Measurements from ENCODE around the gene MPZL1. TPM values are rescaled to one million over a fixed set of nuclear protein-coding genes. Genes with fewer than 3 reads are reported as not detected.

The MPZL1 gene
- total RNA-seq, 4 donors from 2014 or later, result 44.5 to 72.6 (median 53.7) TPM

DNA sequence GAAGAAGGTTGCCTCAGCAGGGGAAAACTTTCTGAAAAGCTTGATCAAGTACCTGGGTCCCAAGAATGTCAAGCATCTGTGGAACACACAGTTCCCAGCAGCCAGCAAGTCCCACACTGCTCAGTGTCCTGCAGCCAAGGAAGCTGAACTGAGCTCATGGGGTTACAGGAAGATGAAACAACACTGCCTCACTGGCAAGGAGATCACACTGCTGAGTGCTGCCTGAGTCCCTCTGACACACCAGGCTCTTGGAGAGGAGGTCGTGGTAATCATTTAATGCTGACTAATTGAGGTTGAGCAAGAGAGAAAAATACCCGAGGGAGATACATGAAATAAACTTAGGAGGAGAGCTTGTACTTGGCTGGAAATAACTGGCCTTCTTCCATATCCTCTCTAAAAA is 75.2 kb downstream of the MPZL1 start:
- no peak for TF ChIP-seq CTCF (IDR thresholded peaks at IDR 0.05; ENCODE audit: low read depth)

GRCh38 chr1:167798952-167799351 is 77.2 kb downstream of the MPZL1 start:
- TF ChIP-seq CTCF (IDR thresholded peaks at IDR 0.05; ENCODE audit: low read depth), result no peak

DNA sequence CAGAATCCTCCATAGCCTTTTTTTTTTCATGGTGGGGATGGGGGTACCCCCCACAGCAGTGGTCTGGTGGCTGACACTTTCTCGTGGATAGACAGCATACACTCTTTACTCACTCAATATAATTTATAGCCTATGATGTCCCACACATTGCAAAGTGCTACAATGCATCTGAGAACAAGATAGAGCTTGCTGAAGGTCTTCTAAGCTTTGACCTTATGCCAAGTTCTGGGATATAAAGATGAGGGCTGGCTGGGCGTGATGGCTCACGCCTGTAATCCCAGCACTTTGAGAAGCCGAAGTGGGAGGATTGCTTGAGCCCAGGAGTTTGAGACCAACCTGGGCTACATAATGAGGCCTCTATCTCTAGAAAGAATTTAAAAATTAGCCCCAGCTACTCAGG is 78.0 kb downstream of the MPZL1 start:
- no peak for TF ChIP-seq CTCF (IDR thresholded peaks at IDR 0.05; ENCODE audit: low read depth)

DNA sequence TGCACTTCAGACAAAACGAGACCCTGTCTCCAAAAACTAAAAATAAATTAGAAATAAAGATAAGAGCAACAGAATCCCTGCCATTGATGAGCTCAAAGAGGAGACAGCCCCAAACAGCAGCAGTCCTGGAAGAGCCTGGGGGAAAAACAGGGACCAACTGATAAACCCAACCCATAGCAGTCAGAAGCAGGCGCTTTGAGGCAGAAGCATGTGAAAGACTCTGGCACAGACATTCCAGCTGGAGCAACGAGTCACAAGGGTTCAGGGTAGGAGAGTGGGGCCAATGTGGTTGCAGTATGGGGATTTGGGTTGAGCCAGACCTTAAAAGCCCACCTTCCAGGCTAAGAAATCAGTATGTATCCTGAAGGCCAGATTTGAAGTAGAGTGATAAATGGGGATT is 78.5 kb downstream of the MPZL1 start:
- no peak for TF ChIP-seq CTCF (IDR thresholded peaks at IDR 0.05; ENCODE audit: low read depth)

- no peak for TF ChIP-seq CTCF (IDR thresholded peaks at IDR 0.05; ENCODE audit: low read depth)
These were observed 80.5 kb downstream of the MPZL1 start for GRCh38 chr1:167802235-167802634.

- TF ChIP-seq CTCF (IDR thresholded peaks at IDR 0.05; ENCODE audit: low read depth), result no peak
These were observed 81.8 kb downstream of the MPZL1 start for GRCh38 chr1:167803358-167804207.

GRCh38 chr1:167805041-167805556 is 83.3 kb downstream of the MPZL1 start:
- no peak for TF ChIP-seq CTCF (IDR thresholded peaks at IDR 0.05; ENCODE audit: low read depth)

Measured in subcutaneous adipose tissue (tissue), 4 donors.